GM12801 (cell line): ENCODE measurements around the gene POLD3.

Experiments
- CTCF ChIP-seq: IDR thresholded peaks from one replicate; pipeline ENCODE4 v1.5.1; 2011; ENCODE audit warnings: control low read depth; ENCODE audit not compliant: insufficient read length; ENCODE audit errors: extremely low read depth

Gene POLD3

GRCh38 chr11:74612877-74613276 lies 20.5 kb downstream of the POLD3 start:
- no peak for TF ChIP-seq CTCF

GRCh38 chr11:74615311-74615710 lies 22.9 kb downstream of the POLD3 start:
- TF ChIP-seq CTCF: no peak

GRCh38 chr11:74615988-74616387 lies 23.6 kb downstream of the POLD3 start:
- no peak for TF ChIP-seq CTCF

GRCh38 chr11:74620531-74620930 lies 28.1 kb downstream of the POLD3 start:
- TF ChIP-seq CTCF: no peak

GRCh38 chr11:74626130-74626529 lies 33.7 kb downstream of the POLD3 start:
- no peak for TF ChIP-seq CTCF

- no peak for TF ChIP-seq CTCF
Observed at GRCh38 chr11:74626604-74627003, 34.2 kb downstream of the POLD3 start.

- no peak for TF ChIP-seq CTCF
Observed at GRCh38 chr11:74627381-74627780, 35.0 kb downstream of the POLD3 start.

- TF ChIP-seq CTCF: no peak
Observed at GRCh38 chr11:74630043-74630442, 37.7 kb downstream of the POLD3 start.
